Endothelial cell of umbilical vein (primary cell): Measurements from ENCODE around the gene PTPN2. TPM values are rescaled to one million over a fixed set of nuclear protein-coding genes. Genes with fewer than 3 reads are reported as not detected.

Experiments
- BruUV-seq: library from RNA; stranded (reverse); fragments of 400-500 nt; replicated peaks from 2 replicates; lab custom pipeline; 2021; lab: Mats Ljungman, UMichigan
- CTCF ChIA-PET: fragments of 300-600, 350-600 bp; sonication (Branson Sonifier 250); formaldehyde crosslinking; loops from one replicate; lab custom pipeline; 2021; ENCODE audit warnings: antibody characterized with exemption, inconsistent platforms; lab: Charles Lee
- POLR2A ChIA-PET: fragments of 300-600, 350-600 bp; sonication (Branson Sonifier 250); formaldehyde crosslinking; loops from one replicate; lab custom pipeline; 2021; ENCODE audit warnings: antibody characterized with exemption, inconsistent platforms; lab: Charles Lee
- DNase-seq: peaks from one replicate; pipeline ENCODE4 v3.0.0-alpha.2; 2011; ENCODE audit warnings: low read depth, low spot score
- FAIRE-seq: peaks from 2 replicates; lab custom pipeline; 2011; peaks lifted over from hg19 to GRCh38; lab: Jason Lieb, UNC
- H2AFZ ChIP-seq: 2 replicates; pipeline ENCODE4 v1.6.0; 2012; ENCODE audit warnings: low read depth, low read length, control low read depth, inconsistent platforms
- H3K27ac ChIP-seq: 2 replicates; pipeline ENCODE4 v1.5.1; 2011; ENCODE audit warnings: low read depth, mild to moderate bottlenecking, control low read depth, low read length, moderate library complexity; ENCODE audit not compliant: insufficient read depth
- H3K27me3 ChIP-seq, 2 experiments: 2 replicates each; pipeline versions ENCODE4 v1.6.0 to v1.6.1; 2011; ENCODE audit warnings: low read length in 2 of 2, mixed read lengths in 1 of 2; ENCODE audit not compliant: control insufficient read depth in 2 of 2, insufficient read depth in 2 of 2
- H3K36me3 ChIP-seq, 2 experiments: 2 replicates in 1 of 2; 3 replicates in 1 of 2; pipeline ENCODE4 v1.5.1; 2011; ENCODE audit warnings: low read length in 2 of 2, mild to moderate bottlenecking in 1 of 2, moderate library complexity in 1 of 2; ENCODE audit not compliant: control insufficient read depth in 2 of 2, insufficient read depth in 2 of 2; ENCODE audit errors: extremely low read depth in 1 of 2
- H3K4me1 ChIP-seq: 3 replicates; pipeline ENCODE4 v1.5.1; 2011; ENCODE audit warnings: mild to moderate bottlenecking, low read length; ENCODE audit not compliant: control insufficient read depth, insufficient read depth; ENCODE audit errors: extremely low read depth
- H3K4me2 ChIP-seq: 2 replicates; pipeline ENCODE4 v1.6.1; 2011; ENCODE audit warnings: low read length, control low read depth, mixed read lengths; ENCODE audit not compliant: insufficient read depth
- H3K4me3 ChIP-seq, 3 experiments: fragments of 200-600 bp in 1 of 3; sonication (generic), shearing (Covaris generic) in 1 of 3; replicated peaks in 1 of 3; 2 replicates each; pipeline ENCODE4 v1.5.1; 2011 to 2016; ENCODE audit warnings: control low read depth in 3 of 3, low read length in 3 of 3, mild to moderate bottlenecking in 2 of 3, inconsistent platforms in 1 of 3, low read depth in 1 of 3, moderate library complexity in 1 of 3; ENCODE audit not compliant: insufficient read depth in 1 of 3
- H3K79me2 ChIP-seq: 2 replicates; pipeline ENCODE4 v1.6.0; 2012; ENCODE audit warnings: low read length, inconsistent platforms; ENCODE audit not compliant: control insufficient read depth, insufficient read depth
- H3K9ac ChIP-seq: replicated peaks from 2 replicates; pipeline ENCODE3; 2011; ENCODE audit warnings: low read length, control low read depth; ENCODE audit not compliant: insufficient read depth; ENCODE audit errors: extremely low read depth
- H3K9me1 ChIP-seq: replicated peaks from 3 replicates; pipeline ENCODE4 v1.6.0; 2011; ENCODE audit warnings: mild to moderate bottlenecking, low read length; ENCODE audit not compliant: control insufficient read depth, insufficient read depth; ENCODE audit errors: extremely low read depth
- H3K9me3 ChIP-seq: replicated peaks from 2 replicates; pipeline ENCODE4 v1.5.1; 2012; ENCODE audit warnings: low read length, inconsistent platforms; ENCODE audit not compliant: control insufficient read depth, insufficient read depth
- H4K20me1 ChIP-seq: replicated peaks from 2 replicates; pipeline ENCODE3; 2011; ENCODE audit warnings: mild to moderate bottlenecking, low read length; ENCODE audit not compliant: control insufficient read depth, insufficient read depth; ENCODE audit errors: extremely low read depth
- EZH2 ChIP-seq: IDR thresholded peaks from 2 replicates; pipeline ENCODE4 v1.6.1; 2012; ENCODE audit warnings: borderline replicate concordance, low read depth, mild to moderate bottlenecking, moderate library complexity, low read length, inconsistent platforms; ENCODE audit not compliant: severe bottlenecking
- FOS ChIP-seq: IDR thresholded peaks from 2 replicates; pipeline ENCODE4 v1.6.1; 2011; ENCODE audit warnings: mild to moderate bottlenecking, low read length, moderate library complexity, borderline replicate concordance; ENCODE audit not compliant: insufficient read depth
- GATA2 ChIP-seq: IDR thresholded peaks from 2 replicates; pipeline ENCODE4 v1.7.0; 2011; ENCODE audit warnings: low read depth, mild to moderate bottlenecking, moderate library complexity, mixed read lengths, low read length; ENCODE audit not compliant: insufficient read length, insufficient read depth
- JUN ChIP-seq: IDR thresholded peaks from 2 replicates; pipeline ENCODE4 v1.6.1; 2011; ENCODE audit warnings: borderline replicate concordance, low read depth; ENCODE audit not compliant: insufficient read length, insufficient read depth
- MYC ChIP-seq: IDR thresholded peaks from one replicate; pipeline ENCODE4 v1.6.1; 2011; ENCODE audit warnings: mild to moderate bottlenecking, low read depth, low read length
- POLR2A ChIP-seq: IDR thresholded peaks from 2 replicates; pipeline ENCODE4 v1.6.1; 2012; ENCODE audit warnings: low read depth, mild to moderate bottlenecking, control low read depth, low read length
- POLR2AphosphoS5 ChIP-seq: IDR thresholded peaks from 2 replicates; pipeline ENCODE4 v1.6.1; 2012; ENCODE audit warnings: low read depth, mild to moderate bottlenecking, control low read depth, low read length, moderate library complexity; ENCODE audit not compliant: insufficient read depth
- dilution Hi-C: fragments of 300-500 bp; cut with MboI; formaldehyde crosslinking; loops from one replicate; pipeline ENCODE4 v1.15.0; 2019; ENCODE audit warnings: low sequenced_read_pairs; ENCODE audit not compliant: extremely low pct_ligation_motif_present
- intact Hi-C: fragments of 100-400 bp; cut with micrococcal nuclease; formaldehyde crosslinking; loops from one replicate; pipeline ENCODE4 v1.10.0; 2022
- polyA plus RNA-seq, 4 experiments: library from polyadenylated mRNA; depleted of rRNA in 3 of 4; stranded (reverse) in 3 of 4; unstranded in 1 of 4; fragments of >200 nt; gene quantifications; 2 replicates each; pipeline versions ENCODE4 v1.2.1 to v1.2.3, GENCODE V29; 2011 to 2012; ENCODE audit warnings: missing spikeins in 1 of 4
- total RNA-seq: library from RNA; stranded (reverse); gene quantifications from 2 replicates; pipeline ENCODE4 v1.2.3, GENCODE V29; 2021
- TF ChIP-seq, protein P1 (sequence below), 2 donors: IDR thresholded peaks; 1 replicate in 1 of 2; 2 replicates in 1 of 2; pipeline ENCODE4 v1.5.1; 2011; ENCODE audit warnings: low read length in 2 of 2, mild to moderate bottlenecking in 2 of 2, moderate library complexity in 2 of 2, control low read depth in 1 of 2, inconsistent platforms in 1 of 2, low read depth in 1 of 2; ENCODE audit not compliant: insufficient read depth in 1 of 2; ENCODE audit errors: extremely low read depth in 1 of 2
- TF ChIP-seq, protein P2 (sequence below): IDR thresholded peaks from 2 replicates; pipeline ENCODE4 v1.6.1; 2011; ENCODE audit not compliant: insufficient read depth, insufficient read length

PTPN2 gene
- total and polyA plus RNA-seq, 2 donors (not counting 3 experiments of a cell fraction or from before 2014, with no cell fraction given) = 8.2 to 20.9 TPM

DNA sequence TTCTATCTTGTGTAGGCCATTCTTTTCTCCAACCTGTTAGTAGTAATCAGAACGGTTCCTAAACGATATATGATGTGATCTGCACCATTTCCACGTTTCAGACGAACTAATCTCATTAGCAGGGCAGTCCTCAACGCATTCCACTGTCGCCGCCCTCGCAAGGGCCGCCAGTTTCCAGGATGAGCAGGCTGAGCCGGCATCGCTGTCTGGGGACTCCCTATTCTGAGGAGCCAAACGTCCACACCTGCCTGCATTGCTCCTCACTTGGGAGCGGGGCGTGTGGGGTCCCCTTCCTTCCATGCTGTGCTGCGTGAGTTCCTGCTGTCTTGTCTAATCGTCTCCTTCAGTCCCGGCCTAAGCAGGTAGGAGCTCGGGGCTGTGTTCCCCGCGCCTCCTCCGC lies 104.6 kb downstream of the PTPN2 start:
- dilution Hi-C loops = no loop called here
- CTCF ChIA-PET = interaction anchor here (1.2 kb wide), 1 partner anchor 155 kb away, joined by 3 read pairs; no protein-coding TSS in a partner anchor
- FAIRE-seq = no peak

DNA sequence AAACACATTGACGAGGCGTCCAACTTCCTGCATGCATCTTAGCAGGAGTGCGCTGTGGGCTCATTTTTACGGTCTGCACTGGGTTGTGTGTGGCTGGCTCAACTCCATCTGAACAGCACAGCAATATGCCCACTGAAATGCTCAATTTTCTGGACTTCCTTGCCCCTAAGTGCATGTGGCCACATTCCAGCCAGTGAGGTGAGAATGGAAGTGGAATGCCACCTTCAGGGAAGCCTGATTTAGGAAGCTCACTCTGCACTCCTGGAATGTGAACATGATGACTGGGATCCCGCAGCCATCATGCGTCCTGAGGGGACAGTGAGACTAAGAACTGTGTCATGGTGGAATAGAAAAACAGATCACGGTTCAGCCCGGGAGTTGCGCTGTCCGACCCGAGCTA lies 105.0 kb downstream of the PTPN2 start:
- DNase-seq = no peak
- dilution Hi-C loops = no loop called here
- POLR2A ChIA-PET = no interaction called here
- no peak overlapping the region for H3K27ac ChIP-seq
- TF ChIP-seq POLR2AphosphoS5 = no peak
- no peak for TF ChIP-seq FOS
- TF ChIP-seq, protein P1, sequence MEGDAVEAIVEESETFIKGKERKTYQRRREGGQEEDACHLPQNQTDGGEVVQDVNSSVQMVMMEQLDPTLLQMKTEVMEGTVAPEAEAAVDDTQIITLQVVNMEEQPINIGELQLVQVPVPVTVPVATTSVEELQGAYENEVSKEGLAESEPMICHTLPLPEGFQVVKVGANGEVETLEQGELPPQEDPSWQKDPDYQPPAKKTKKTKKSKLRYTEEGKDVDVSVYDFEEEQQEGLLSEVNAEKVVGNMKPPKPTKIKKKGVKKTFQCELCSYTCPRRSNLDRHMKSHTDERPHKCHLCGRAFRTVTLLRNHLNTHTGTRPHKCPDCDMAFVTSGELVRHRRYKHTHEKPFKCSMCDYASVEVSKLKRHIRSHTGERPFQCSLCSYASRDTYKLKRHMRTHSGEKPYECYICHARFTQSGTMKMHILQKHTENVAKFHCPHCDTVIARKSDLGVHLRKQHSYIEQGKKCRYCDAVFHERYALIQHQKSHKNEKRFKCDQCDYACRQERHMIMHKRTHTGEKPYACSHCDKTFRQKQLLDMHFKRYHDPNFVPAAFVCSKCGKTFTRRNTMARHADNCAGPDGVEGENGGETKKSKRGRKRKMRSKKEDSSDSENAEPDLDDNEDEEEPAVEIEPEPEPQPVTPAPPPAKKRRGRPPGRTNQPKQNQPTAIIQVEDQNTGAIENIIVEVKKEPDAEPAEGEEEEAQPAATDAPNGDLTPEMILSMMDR (IDR thresholded peaks at IDR 0.05; ENCODE audit: extremely low read depth in 1 of 2, insufficient read depth in 1 of 2, low read depth in 1 of 2, low read length in 2 of 2) = no peak
- TF ChIP-seq POLR2A = no peak
- TF ChIP-seq JUN = no peak
- TF ChIP-seq, protein P2, sequence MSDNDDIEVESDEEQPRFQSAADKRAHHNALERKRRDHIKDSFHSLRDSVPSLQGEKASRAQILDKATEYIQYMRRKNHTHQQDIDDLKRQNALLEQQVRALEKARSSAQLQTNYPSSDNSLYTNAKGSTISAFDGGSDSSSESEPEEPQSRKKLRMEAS = no peak
- no peak for TF ChIP-seq GATA2
- TF ChIP-seq EZH2 = no peak
- TF ChIP-seq MYC = no peak
- CTCF ChIA-PET = interaction anchor here (1.2 kb wide), 1 partner anchor 155 kb away, joined by 3 read pairs; no protein-coding TSS in a partner anchor
- no peaks in the 10 kb centered on the region for H3K79me2 ChIP-seq
- H3K4me3 ChIP-seq = no peak overlapping the region
- no peaks in the 10 kb centered on the region for H3K36me3 ChIP-seq
- H3K27me3 ChIP-seq = no peaks in the 10 kb centered on the region
- no peak overlapping the region for H3K9ac ChIP-seq
- no peaks in the 10 kb centered on the region for H3K9me3 ChIP-seq
- H3K4me1 ChIP-seq = no peaks in the 10 kb centered on the region
- H3K4me2 ChIP-seq = no peak overlapping the region
- no peaks in the 10 kb centered on the region for H4K20me1 ChIP-seq
- intact Hi-C loops = no loop called here
- no peaks in the 10 kb centered on the region for H3K9me1 ChIP-seq
- no peak overlapping the region for H2AFZ ChIP-seq
- no TSS peak for BruUV-seq
- no peak for FAIRE-seq

More for the DNA sequence above, 104.6 kb downstream of the PTPN2 start:
- no peak overlapping the region for H3K27ac ChIP-seq
- no peaks in the 10 kb centered on the region for H3K4me1 ChIP-seq
- H3K4me2 ChIP-seq = no peak overlapping the region
- H3K79me2 ChIP-seq = no peaks in the 10 kb centered on the region
- no peaks in the 10 kb centered on the region for H3K9me1 ChIP-seq
- no peak overlapping the region for H2AFZ ChIP-seq
- TF ChIP-seq POLR2AphosphoS5 = no peak
- H3K4me3 ChIP-seq = no peak overlapping the region
- no peaks in the 10 kb centered on the region for H3K9me3 ChIP-seq
- intact Hi-C loops = no loop called here
- no TSS peak for BruUV-seq
- H3K9ac ChIP-seq = no peak overlapping the region
- no peaks in the 10 kb centered on the region for H4K20me1 ChIP-seq
- no peaks in the 10 kb centered on the region for H3K27me3 ChIP-seq
- DNase-seq = no peak
- no peaks in the 10 kb centered on the region for H3K36me3 ChIP-seq
- POLR2A ChIA-PET = no interaction called here
